SHP77 treated with DMSO at 0.1 percent for 48 hours (cell line): ENCODE results near the gene RGP1.

Experiments
- DNase-seq: peaks from one replicate; lab custom pipeline; 2025; lab: John Stamatoyannopoulos, UW

The RGP1 gene

GRCh38 chr9:35771943-35772342 lies 22.9 kb downstream of the RGP1 start:
- no peak for DNase-seq

DNA sequence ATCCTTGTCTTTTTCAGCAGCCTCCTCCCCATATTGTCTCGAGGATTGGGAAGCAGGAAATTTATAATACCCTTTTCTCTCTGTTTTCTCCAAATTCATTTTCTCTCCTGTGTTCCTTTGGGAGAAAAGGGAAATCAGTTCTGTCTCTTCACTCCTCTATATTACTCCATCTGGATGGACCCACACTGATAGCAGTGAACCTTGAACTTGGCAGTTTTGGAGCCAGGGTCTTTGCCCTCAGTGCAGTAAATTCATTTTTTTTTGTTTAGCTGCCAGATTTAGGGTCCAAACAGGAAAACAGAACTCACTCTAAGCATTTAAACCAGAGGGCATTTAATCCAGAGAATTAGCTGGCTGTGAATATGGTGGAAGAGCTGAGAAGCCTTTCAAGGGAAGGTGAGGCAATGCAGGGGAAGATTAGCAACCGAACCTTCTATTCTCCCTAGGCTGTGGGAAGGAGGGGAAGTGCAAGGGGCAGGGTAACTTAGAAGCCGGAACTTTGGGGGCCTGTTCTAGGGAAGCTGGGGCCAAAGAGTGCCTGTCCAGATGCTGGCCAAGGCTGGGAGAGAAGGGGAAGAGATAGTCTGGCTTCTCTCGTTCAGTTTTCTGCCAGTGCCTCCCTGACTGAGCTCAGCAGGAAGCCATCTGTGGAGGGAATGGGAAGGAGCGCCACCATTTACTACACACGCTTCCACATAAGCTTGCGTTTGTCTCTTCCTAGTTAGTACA lies 26.0 kb downstream of the RGP1 start:
- no peak for DNase-seq

GRCh38 chr9:35776018-35776417 lies 26.9 kb downstream of the RGP1 start:
- DNase-seq: peak; percentile 77

DNA sequence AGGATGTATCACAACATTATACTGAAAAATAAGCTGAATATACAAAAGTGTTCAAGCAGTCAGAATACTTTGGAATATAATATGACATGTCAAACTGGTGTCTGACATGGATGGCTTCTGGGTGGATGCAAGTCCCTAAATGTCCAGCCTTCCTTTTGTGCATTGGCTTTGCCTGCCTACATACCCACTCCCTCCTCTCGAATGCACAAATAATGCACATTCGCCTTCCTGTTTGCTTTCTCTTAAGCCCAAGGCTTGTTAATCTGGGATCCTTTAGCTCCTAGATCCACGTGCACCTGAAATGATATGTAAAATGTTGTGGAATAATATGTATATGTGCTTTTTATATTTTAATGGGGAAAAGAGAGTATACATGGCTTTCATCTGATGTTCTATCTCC lies 29.4 kb downstream of the RGP1 start:
- no peak for DNase-seq

DNA sequence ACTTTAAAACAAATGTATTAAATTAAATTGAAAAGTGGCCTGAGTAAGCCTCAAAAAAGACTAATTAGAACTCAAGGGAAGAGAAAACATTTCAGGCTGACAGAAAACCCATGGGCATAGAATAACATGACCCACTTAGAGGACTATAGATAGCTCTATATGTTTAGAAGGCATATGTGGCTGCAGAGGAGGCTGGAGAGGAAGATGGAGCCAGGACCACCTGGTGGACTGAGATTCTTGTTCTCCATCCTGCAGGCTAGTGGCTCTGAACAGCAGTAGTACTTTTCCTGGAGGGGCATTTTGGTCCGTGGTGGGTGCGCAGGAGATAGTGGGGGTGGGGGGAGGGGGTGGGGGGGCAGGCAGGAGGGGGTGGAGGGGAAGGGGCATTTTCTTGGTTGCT lies 32.0 kb downstream of the RGP1 start:
- DNase-seq: no peak

DNA sequence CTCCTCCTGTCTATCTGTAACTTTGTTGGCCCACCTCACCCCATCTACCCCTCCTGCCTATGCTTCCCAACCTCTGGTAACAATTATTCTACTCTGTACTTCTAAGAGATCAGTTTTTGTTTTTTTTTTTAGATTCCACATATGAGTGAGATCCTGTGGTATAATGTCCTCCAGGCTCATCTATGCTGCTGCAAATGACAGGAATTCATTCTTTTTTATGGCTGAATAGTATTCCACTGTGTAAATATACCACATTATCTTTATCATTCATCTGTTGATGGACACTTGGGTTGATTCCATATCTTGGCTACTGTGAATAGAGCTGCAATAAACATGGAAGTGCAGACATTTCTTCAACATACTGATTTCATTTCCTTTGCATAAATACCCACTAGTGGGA lies 34.3 kb downstream of the RGP1 start:
- DNase-seq: no peak

GRCh38 chr9:35789541-35789940 lies 40.5 kb downstream of the RGP1 start:
- no peak for DNase-seq

GRCh38 chr9:35790025-35790384 lies 40.9 kb downstream of the RGP1 start:
- DNase-seq: no peak

DNA sequence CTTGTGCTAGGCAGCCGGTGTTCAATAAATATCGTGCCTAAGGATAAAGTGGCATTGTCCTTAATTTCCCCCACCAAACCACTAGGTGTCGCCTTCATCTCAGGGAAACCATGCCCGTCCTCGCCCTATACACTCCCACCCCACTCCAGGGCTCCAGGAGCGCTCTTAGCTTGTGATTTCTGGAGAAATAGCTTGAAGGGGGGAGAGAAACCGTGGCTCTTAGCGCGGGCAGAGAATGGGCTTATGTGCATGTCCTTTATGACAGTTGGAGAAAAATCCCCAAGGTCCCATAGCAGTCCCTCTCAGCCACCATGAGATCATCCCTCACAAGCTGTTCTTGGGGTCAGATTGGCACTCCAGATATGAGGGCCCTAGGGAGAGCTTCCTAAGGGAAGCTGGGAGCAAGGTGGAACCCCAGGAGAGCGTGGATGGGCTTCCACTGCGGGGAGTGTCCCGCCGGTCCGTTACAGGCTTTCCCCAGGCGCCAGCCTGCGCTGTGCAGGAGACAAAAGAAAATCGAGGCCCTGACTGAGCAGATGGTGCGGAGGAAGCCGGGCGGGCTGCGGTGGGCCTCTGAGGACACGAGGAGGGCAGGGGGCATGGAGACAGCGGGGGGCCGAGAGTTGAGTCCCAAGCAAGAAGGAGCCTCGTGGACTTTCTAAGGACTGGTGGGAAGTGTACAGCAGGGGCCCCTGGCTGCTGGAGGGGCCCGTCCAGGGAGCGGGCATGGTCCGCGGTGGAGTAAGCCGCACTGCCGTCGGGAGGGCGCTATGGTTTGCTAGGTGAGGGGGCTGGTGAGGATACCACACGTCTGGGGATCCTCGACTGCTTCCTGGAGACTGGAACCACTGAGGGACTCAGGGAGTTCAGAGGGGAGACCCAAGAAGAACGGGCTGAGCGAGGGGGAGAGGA lies 41.6 kb downstream of the RGP1 start:
- DNase-seq: no peak

DNA sequence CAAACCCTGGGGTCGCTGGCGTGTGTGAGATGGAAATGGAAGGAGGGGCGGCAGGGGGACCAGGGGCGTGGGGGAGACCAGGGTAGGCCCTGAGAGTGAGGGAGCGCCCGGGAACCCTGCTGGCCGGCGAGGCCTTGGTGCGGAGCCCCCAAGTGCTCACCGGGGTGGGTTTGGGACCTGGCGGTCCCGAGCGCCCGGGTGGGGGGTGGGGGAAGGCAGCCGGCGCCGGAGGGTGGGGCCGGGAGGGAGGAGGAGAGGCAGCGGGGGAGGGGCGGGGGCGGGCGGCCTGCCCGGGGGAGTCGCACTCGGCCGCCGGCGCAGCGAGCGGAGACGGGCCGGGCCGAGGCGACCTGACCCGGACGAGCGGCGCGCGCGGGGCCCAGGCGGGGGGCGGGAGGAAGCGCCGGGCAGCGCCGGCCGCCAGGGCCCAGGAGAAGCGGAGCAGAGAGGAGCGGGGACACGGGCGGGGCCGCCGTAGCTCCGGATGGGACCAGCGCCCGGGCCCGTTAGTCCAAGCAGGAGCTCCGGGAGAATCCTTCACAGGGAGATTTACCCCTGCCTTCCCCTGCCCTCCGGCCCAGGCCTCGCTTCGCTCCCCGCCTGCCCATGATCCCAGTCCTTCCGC lies 42.3 kb downstream of the RGP1 start, which contains the start of gene NPR2:
Gene NPR2 (plus strand): TSS at position 295 of the 625 bp plus-strand sequence. CDS start 818 bp downstream, outside the sequence.
- DNase-seq: no peak

DNA sequence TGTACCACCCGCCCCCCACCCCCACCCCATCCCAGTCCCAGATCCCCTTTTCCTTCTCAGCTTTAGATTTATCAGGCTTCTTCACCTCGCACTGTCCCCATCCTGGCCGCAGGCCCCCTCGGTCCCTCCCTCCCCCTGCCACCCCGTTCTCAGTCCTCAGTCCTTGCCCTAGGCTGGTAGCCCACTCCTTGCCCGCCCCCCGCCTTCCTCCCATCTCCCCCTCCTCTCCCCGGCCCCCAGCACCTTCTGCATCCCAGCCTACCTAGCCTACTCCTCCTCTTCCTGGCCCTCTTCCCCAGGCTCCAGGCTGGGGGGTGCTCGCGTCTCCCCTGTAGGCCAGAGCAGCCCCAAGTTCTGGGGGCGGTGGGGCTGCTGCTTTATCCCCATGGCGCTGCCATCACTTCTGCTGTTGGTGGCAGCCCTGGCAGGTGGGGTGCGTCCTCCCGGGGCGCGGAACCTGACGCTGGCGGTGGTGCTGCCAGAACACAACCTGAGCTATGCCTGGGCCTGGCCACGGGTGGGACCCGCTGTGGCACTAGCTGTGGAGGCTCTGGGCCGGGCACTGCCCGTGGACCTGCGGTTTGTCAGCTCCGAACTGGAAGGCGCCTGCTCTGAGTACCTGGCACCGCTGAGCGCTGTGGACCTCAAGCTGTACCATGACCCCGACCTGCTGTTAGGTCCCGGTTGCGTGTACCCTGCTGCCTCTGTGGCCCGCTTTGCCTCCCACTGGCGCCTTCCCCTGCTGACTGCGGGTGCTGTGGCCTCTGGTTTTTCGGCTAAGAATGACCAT lies 43.1 kb downstream of the RGP1 start:
- no peak for DNase-seq

DNA sequence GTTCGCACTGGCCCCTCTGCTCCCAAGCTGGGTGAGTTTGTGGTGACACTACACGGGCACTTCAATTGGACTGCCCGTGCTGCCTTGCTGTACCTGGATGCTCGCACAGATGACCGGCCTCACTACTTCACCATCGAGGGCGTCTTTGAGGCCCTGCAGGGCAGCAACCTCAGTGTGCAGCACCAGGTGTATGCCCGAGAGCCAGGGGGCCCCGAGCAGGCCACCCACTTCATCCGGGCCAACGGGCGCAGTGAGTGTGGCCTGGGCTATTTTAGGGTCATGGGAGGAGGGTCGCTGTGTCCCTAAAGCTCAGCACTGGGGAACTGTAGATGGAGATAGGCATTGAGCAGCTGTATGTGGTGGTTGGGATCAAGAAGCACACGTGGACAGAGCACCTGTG lies 43.7 kb downstream of the RGP1 start:
- DNase-seq: no peak

DNA sequence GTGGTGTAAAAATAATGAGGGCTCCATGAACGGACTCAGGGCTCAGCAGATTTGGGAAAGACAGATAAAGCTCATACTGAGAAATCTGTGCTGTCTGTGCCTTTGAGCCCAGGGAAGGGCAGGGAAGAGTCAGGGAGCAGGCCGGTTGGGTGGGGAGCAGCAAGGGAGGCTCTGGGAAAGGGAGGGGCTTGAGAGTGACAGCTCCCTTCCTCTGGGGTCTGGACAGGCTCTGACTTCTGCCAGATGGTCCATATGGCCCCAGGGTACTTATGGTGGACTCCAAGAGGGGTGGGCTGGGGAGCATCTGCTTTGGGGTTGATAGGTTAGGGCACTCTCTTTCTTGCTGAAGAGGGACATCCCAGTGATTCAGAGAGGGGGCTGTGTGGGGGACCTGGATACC lies 44.4 kb downstream of the RGP1 start:
- DNase-seq: no peak

DNA sequence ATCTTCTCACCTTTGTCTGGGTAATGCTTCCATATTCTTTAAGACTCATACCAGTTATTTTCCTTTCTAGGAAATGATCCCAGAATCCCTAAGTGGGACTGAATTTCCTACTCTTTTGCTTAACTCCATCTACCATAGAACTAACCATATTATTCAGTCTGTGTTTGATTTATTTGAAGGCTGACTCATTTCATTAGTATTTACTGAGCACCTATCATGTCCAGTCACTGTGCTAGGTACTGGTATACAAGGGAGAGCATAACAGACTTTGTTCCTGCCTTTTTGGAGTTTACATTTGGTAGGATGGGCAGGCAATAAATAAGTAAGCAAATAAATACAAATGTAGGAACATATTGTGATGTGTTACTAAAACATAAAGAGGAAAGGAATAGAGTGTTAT lies 46.6 kb downstream of the RGP1 start:
- no peak for DNase-seq

DNA sequence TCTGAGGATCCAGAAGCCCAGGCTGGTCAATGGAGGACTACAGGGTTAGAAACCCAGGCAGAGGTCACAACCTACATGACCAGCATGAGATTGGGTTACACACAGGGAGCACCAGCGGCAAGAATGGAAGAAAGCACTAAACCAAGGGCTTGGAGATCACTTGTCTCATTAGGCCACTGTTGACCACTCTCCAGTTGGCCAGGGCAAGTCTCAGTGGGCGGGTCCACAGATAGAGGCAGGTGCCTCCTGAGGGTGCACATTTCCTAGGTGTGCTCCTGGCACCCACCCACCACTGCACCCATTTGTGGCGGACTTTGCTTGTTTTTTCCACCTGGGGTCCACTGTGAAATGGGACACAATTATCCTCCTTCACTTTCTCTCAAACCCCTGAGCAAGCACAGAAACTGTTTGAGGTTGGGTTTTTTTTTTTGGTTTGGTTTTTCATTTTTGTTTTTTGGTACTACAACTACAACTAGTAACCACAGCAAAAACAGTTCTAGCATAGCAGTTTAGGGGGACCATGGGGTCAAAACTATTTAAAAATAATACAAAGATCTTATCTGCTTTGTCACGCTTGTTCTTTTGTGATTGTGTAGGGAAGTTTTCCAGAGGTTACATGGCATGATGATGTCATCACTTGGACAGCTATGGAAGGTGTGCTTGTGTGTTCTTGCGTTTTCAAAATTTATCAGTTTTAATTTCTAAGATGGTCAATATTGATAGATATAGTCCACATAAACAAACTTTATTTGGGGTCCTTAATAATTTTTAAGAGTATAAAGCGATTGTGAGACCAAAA lies 48.4 kb downstream of the RGP1 start:
- no peak for DNase-seq

DNA sequence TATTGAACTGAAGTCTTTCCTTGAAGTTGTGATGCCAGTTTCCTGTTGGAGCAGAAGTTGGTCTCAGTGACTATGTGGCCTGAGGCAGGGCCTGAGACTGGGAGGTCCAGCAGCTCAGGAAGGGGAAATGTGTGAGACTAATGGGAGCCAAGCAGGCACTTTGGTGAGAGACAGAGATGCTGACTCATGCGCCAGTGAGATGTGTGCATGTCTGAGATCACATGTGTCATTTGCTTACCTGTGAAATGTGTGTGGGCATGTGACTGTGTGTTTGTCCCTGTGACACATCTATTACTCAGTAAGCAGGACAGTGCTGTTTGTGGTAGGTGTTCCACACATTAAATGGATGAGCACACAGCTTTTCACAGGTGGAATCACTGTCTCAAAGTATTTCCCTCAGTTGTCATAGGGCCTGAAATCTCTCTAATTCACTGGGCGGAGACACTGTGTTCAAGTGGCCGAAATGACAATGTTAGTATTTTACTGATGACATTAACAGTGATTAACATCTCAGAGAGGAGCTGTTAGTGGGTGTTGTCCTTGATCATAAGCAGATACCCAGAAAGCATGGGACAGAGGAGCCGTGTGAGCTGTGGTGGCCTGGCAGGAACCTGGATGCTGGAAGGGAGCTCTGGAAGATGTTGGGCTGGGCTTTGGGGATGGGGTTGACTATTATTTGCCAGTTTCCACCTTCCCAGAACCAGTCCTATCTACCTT lies 49.7 kb downstream of the RGP1 start:
- DNase-seq: no peak

GRCh38 chr9:35800530-35800929 lies 51.4 kb downstream of the RGP1 start:
- no peak for DNase-seq

GRCh38 chr9:35801328-35802128 lies 52.4 kb downstream of the RGP1 start:
- no peak for DNase-seq

- no peak for DNase-seq
Measured at GRCh38 chr9:35806101-35806500, 57.0 kb downstream of the RGP1 start.
